ENCODE data around the gene KCTD16.

GRCh38 chr5:144332265-144332664 lies 161.6 kb downstream of the KCTD16 start:
- TF ChIP-seq FOXK2 (IDR thresholded peaks at IDR 0.05) (no peak), BHLHE40 (IDR thresholded peaks at IDR 0.05; ENCODE audit: borderline replicate concordance) (no peak)
